OCI-LY3 (cell line): ENCODE data around the gene CNTN5.

Experiments
- EZH2phosphoT487 ChIP-seq: fragments of 200-600 bp; shearing (Covaris generic); IDR thresholded peaks from 2 replicates; pipeline ENCODE4 v1.6.1; 2018; ENCODE audit warnings: antibody characterized with exemption, mixed run types, low read depth
- TF ChIP-seq, protein P1 (sequence below): fragments of 200-600, 300-600 bp; sonication (generic); IDR thresholded peaks from 2 replicates; pipeline ENCODE4 v1.5.1; 2014; ENCODE audit warnings: antibody characterized with exemption, low read length, low read depth

- TF ChIP-seq, protein P1, sequence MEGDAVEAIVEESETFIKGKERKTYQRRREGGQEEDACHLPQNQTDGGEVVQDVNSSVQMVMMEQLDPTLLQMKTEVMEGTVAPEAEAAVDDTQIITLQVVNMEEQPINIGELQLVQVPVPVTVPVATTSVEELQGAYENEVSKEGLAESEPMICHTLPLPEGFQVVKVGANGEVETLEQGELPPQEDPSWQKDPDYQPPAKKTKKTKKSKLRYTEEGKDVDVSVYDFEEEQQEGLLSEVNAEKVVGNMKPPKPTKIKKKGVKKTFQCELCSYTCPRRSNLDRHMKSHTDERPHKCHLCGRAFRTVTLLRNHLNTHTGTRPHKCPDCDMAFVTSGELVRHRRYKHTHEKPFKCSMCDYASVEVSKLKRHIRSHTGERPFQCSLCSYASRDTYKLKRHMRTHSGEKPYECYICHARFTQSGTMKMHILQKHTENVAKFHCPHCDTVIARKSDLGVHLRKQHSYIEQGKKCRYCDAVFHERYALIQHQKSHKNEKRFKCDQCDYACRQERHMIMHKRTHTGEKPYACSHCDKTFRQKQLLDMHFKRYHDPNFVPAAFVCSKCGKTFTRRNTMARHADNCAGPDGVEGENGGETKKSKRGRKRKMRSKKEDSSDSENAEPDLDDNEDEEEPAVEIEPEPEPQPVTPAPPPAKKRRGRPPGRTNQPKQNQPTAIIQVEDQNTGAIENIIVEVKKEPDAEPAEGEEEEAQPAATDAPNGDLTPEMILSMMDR, result no peak
- no peak for TF ChIP-seq EZH2phosphoT487
Observed at GRCh38 chr11:99932684-99933083, 911.9 kb downstream of the CNTN5 start.
